ENCODE measurements around the gene IGF1.
A peak's percentile ranks its signal among the peaks of the same experiment; 100 is the strongest.

IGF1 gene

DNA sequence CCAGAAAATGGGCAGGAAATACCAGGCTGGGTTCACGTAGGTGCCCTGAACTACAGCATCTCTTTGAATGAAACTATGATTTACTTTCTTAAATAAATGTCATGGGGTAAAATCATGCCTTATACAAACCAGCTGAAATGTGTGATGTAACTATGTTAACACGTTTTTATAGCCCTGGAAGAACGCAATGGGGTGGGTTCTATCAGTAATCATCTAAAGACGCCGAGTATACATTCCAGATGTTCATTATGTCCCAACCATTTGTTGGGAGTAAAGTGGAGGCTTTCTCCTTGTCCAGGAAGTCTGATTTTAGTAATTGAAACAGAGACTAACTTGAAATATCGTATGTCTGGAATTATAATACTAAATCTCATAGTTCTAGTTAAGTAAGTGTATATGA, 16.2 kb upstream of the IGF1 start:
- DNase-seq (ENCODE audit: low read depth): no peak

DNA sequence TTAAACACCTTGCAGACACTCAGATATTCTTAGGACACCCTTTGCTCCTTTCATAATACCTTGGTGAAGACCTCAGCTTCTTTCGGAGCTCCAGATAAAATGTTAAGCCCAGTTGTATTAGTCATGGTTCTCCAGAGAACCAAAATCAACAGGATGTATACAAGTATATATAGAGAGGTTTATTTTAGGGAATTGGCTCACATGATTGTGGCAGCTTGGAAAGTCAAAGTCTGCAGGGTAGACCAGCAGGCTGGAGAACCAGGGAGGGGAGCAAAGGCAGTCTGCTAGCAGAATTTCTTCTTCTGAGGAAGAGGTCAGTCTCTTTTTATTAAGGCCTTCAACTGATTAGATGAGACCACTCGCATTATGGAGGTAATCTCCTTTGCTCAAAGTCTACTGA, 6.9 kb upstream of the IGF1 start:
- DNase-seq (ENCODE audit: low read depth): no peak

GRCh38 chr12:102486153-102486552, 5.8 kb upstream of the IGF1 start:
- no peak for DNase-seq (ENCODE audit: low read depth)

DNA sequence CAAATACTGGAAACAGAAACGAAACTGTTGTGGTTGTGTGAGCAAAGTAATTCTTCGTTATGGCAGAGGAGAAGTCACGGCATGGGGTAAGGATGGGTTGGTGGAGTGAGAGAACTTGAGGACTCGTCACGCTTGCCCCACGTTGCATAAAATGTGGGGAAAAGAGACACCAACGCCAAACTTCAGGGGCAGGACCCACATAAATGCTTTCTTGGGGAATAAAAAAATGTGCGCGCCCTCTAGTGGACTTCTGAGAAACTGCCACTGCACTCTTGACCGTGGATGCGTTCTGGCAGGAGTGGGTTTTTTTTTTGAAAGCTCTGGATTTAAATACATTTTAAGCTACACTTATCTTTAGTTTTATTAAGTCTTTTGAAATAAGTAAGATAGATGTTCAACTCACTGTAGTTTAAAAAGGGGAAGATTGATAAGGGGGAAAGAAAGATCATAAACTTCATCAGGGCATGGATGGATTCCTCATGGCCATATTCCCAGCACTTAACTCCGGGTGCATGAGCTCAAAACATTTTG, 4.1 kb upstream of the IGF1 start:
- DNase-seq (ENCODE audit: low read depth): peak; percentile 4

- DNase-seq (ENCODE audit: low read depth): no peak
Measured at GRCh38 chr12:102484017-102484416, 3.7 kb upstream of the IGF1 start.

GRCh38 chr12:102483466-102483865, 3.1 kb upstream of the IGF1 start:
- no peak for DNase-seq (ENCODE audit: low read depth)

GRCh38 chr12:102481705-102482425, 1.5 kb upstream of the IGF1 start:
- DNase-seq (ENCODE audit: low read depth): no peak

DNA sequence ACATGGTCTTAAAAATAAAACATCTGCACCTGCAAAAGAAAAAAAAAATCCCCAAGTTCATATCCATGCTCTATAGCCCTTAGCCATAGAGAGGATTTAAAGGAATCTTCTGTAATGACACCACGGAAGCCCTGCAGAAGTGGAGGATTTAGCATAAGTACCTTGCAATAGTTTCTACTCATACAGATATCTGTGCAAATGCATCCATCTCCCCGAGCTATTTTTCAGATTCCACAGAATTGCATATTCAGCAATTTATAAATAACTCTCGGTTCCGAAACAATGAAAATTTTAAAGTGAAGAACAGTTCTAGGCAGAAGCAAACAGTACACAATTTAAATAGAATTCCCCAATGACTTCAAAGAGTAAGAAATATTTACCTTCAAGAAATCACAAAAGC, 424 bp downstream of the IGF1 start:
- no peak for DNase-seq (ENCODE audit: low read depth)

DNA sequence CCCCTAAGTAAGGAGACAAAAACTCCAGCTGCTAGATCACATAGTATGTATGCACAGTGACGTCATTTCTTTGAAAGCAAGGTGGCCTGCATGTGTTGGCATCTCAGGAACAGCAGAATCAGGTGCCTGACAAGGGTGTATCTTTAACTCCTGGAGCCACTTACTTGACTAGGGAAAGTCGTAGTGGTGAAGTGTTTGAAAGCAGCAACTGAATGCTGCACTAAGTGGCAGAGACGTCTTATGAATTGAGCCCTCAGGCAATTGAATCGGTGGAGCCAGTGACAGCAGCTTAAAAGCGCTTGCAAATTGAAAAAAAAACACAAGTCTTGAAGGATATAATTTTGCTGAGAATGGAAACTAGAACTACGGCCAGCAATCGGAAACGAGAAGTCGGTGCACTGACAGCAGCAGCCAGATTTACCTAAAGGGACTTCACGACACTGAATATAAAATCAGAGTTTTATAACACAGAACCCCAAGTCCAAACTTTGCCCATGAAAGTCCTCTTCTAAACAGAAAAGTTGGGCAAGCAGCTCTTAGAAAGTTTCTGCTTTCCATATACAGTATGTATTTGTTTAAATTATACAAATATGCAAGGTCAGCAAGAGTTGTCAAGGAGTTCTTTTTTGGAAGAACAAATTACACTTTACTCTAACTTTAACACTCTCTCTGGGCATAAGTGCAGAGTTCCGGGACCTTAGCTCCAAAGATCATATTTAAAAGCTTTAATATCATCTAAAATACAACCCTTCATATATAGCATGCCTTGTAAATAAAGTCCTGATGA, 1.1 kb downstream of the IGF1 start:
- no peak for DNase-seq (ENCODE audit: low read depth)

DNA sequence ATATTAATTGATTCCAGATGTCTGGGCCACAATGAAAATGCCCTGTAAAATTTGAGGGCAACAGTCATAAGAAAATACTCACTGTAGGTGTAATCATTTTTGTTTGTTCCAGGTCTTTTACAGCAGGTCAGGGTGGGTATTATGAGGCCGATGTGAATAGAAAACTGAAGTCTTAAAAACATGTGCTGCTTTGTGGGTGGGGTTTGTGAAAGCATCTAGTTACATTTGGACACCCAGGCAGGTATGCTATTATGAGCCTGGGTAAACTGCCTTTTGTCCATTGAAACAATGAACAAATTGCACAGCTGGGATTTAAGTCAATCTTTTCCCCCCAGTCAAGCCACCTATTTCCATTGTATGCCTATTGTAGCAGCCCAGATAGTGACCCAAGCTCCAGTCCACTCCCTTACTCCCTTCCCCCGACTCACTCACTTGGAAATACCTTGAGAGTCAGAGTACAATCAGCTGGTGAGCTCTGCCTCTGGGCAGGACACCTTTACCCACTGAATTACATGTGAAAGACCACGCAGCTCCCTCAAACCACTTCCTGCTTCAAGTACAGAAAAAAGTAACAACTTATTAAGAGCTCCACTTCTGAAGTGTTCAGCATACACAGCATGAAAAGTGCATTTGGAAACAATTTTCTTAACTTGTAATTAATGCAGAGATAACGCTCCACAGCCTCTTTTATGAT, 1.8 kb downstream of the IGF1 start:
- DNase-seq (ENCODE audit: low read depth): no peak

GRCh38 chr12:102475355-102475754, 5.0 kb downstream of the IGF1 start:
- DNase-seq (ENCODE audit: low read depth): no peak

DNA sequence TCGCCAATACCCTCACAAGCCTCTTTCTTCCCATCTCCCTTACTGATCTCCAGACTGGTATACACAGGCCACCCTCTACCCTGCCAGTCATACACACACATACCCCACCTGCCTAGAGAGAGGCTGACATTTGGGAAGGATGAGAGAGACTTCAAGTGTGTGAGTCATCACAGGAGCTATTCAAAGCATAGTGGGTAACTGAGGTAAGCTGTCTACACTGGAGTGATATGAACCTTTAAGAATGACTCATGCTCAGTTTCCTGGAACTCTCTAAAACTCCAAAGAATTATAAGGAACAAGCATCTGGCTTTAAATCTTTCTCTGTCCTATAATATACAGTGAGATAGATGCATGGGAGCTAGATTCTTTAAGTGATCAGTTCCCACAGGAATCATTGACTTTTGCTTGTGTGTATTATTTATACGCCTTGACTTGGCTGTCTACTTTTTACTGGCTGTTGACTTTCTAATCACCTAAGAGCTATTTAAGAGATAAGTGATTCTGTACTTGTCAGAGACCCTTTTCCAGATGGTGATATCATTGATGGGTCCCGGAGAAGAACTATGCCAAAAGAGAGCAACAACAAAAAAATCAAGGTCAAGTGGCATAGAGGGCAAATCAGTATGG, 5.8 kb downstream of the IGF1 start:
- no peak for DNase-seq (ENCODE audit: low read depth)

DNA sequence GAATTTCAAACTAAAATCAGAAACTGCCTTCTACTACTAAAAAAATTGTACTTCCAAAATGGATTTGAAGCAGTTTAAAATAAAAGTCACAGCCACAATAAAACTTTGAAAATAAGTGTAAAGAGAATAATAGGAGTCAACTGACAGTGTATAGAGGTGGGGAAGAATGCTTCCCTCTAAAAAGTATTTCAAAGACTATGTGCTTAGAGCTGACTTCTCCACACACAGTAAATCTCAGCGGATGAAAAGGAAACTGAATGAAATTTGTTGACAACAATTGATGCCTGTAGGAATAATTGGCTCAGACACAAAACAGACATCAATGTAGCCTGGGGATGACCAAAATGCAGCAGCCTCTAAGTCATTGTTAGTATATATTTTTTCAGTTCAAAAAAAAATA, 7.9 kb downstream of the IGF1 start:
- no peak for DNase-seq (ENCODE audit: low read depth)

DNA sequence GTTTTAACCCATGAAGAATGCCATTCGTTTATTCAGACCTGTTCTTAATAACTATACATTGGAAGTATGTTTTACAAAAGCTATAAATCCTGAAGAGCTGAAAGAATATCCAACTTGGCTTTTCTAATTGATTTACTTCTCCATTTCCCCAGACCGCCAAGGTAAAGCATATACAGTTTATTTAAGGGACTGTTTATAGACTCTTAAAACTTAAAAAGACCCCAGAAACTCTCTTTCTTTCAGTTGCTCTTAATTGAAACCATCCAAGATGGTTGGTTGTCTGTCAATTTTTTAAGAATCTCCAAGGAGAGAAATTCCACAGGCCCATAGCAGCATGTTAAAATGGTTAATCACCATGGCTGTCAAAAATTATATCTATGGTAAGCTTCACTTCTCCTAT, 8.8 kb downstream of the IGF1 start:
- no peak for DNase-seq (ENCODE audit: low read depth)

DNA sequence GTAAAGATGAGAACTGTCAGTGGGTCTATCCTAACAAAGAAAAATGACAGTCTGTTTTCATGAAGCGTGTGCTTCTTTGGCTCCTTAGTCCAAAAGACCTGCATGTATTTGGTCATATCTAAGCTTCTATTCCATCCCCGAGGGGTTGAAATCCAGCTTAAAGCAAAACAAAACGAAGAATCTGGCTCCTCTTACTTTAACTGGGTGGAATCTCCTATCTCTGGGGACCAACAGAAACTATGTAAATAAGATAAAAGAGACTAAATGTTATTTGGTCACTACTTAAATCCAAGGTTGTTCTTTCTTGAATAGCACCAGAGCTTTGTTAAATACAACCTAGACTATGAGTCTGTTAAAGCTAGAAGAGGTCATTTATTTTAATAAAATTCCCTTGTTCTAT, 9.4 kb downstream of the IGF1 start:
- DNase-seq (ENCODE audit: low read depth): no peak

GRCh38 chr12:102468261-102468915, 12.0 kb downstream of the IGF1 start:
- DNase-seq (ENCODE audit: low read depth): no peak

- no peak for DNase-seq (ENCODE audit: low read depth)
Measured at GRCh38 chr12:102465762-102466560, 14.4 kb downstream of the IGF1 start.

GRCh38 chr12:102463659-102464249, 16.6 kb downstream of the IGF1 start:
- no peak for DNase-seq (ENCODE audit: low read depth)

GRCh38 chr12:102462795-102463465, 17.4 kb downstream of the IGF1 start:
- DNase-seq (ENCODE audit: low read depth): no peak

DNA sequence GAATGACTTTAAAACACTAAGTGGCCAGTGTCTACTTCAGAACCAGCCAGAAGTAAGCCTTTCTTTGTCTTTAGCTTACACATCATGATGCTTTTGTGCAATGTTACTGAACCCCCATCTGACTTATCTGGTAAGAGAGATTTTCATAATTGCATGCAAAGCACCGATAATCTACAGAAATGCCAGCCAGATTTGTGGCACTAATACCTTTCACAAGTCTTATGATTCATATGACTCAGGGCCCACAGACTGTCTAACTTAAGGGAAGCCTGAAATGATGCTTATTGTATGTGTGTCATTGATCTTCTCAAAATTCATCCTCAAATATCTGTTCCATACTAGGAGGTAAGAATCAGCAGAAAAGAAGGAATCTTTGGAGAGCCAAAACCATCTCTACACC, 18.0 kb downstream of the IGF1 start:
- DNase-seq (ENCODE audit: low read depth): no peak
